Mesenchymal stem cell (in vitro differentiated cells and primary cell): ENCODE results near the gene OPN5.

ENCODE experiments used
- DNase-seq: peaks from one replicate; pipeline ENCODE4 v3.0.0-alpha.2; 2013
- H2AFZ ChIP-seq: one replicate; pipeline ENCODE4 v1.6.1; 2013; ENCODE audit warnings: low read depth, mild to moderate bottlenecking, control low read depth, inconsistent platforms, low read length, moderate library complexity
- H2AK5ac ChIP-seq: 2 replicates; pipeline ENCODE4 v1.6.1; 2013; ENCODE audit warnings: low read length, moderate library complexity, mild to moderate bottlenecking, inconsistent platforms; ENCODE audit not compliant: severe bottlenecking
- H2BK120ac ChIP-seq: one replicate; pipeline ENCODE4 v1.6.1; 2013; ENCODE audit warnings: low read depth, mild to moderate bottlenecking, inconsistent platforms, low read length, moderate library complexity
- H2BK12ac ChIP-seq, 2 experiments: one replicate each; pipeline ENCODE4 v1.6.1; 2013; ENCODE audit warnings: inconsistent platforms in 2 of 2, low read length in 2 of 2, mild to moderate bottlenecking in 2 of 2, moderate library complexity in 2 of 2, control low read depth in 1 of 2
- H2BK15ac ChIP-seq: one replicate; pipeline ENCODE4 v1.6.1; 2013; ENCODE audit warnings: mild to moderate bottlenecking, low read depth, inconsistent platforms; ENCODE audit not compliant: poor library complexity, severe bottlenecking
- H2BK5ac ChIP-seq: 2 replicates; pipeline ENCODE4 v1.6.1; 2013; ENCODE audit warnings: low read depth, mild to moderate bottlenecking, low read length, control low read depth, inconsistent platforms; ENCODE audit not compliant: poor library complexity, severe bottlenecking
- H3K14ac ChIP-seq, 2 experiments: one replicate each; pipeline ENCODE4 v1.6.1; 2013; ENCODE audit warnings: inconsistent platforms in 2 of 2, low read length in 2 of 2, control low read depth in 1 of 2, mild to moderate bottlenecking in 1 of 2, moderate library complexity in 1 of 2
- H3K18ac ChIP-seq, 2 experiments: one replicate each; pipeline ENCODE4 v1.6.1; 2013; ENCODE audit warnings: inconsistent platforms in 2 of 2, low read length in 2 of 2, control low read depth in 1 of 2, low read depth in 1 of 2, mild to moderate bottlenecking in 1 of 2
- H3K23ac ChIP-seq, 2 experiments: one replicate each; pipeline ENCODE4 v1.6.1; 2013; ENCODE audit warnings: inconsistent platforms in 2 of 2, low read length in 2 of 2, mild to moderate bottlenecking in 2 of 2, moderate library complexity in 2 of 2, control low read depth in 1 of 2
- H3K27ac ChIP-seq: 2 replicates; pipeline ENCODE4 v1.5.1; 2013; ENCODE audit warnings: mild to moderate bottlenecking, moderate library complexity, low read length, control low read depth, inconsistent platforms; ENCODE audit not compliant: poor library complexity, severe bottlenecking
- H3K27me3 ChIP-seq, 2 experiments: 2 replicates each; pipeline versions ENCODE4 v1.6.1 to v1.7.0; 2013; ENCODE audit warnings: low read length in 2 of 2, mild to moderate bottlenecking in 2 of 2, moderate library complexity in 2 of 2, control low read depth in 1 of 2, inconsistent platforms in 1 of 2; ENCODE audit not compliant: control insufficient read depth in 1 of 2, insufficient read depth in 1 of 2
- H3K36me3 ChIP-seq, 2 experiments: 2 replicates each; pipeline versions ENCODE4 v1.6.1 to v1.7.0; 2013; ENCODE audit warnings: low read length in 2 of 2, control low read depth in 1 of 2, inconsistent platforms in 1 of 2, low read depth in 1 of 2, mild to moderate bottlenecking in 1 of 2; ENCODE audit not compliant: insufficient read depth in 2 of 2, control insufficient read depth in 1 of 2
- H3K4ac ChIP-seq, 2 experiments: one replicate each; pipeline ENCODE4 v1.6.1; 2013; ENCODE audit warnings: inconsistent platforms in 2 of 2, low read length in 2 of 2, mild to moderate bottlenecking in 2 of 2, moderate library complexity in 2 of 2, control low read depth in 1 of 2, low read depth in 1 of 2
- H3K4me1 ChIP-seq: 2 replicates; pipeline ENCODE4 v1.6.1; 2013; ENCODE audit warnings: low read depth, low read length, control low read depth; ENCODE audit not compliant: control insufficient read depth, insufficient read depth
- H3K4me2 ChIP-seq: 2 replicates; pipeline ENCODE4 v1.6.1; 2013; ENCODE audit warnings: low read length, mild to moderate bottlenecking, inconsistent platforms; ENCODE audit not compliant: poor library complexity, severe bottlenecking
- H3K4me3 ChIP-seq, 2 experiments: 2 replicates each; pipeline versions ENCODE4 v1.5.1 to v1.7.0; 2013; ENCODE audit warnings: low read length in 2 of 2, mild to moderate bottlenecking in 2 of 2, control low read depth in 1 of 2, low read depth in 1 of 2; ENCODE audit not compliant: insufficient read depth in 1 of 2
- H3K79me1 ChIP-seq: replicated peaks from 2 replicates; pipeline ENCODE4 v1.6.1; 2013; ENCODE audit warnings: mild to moderate bottlenecking, control low read depth, low read length, inconsistent platforms; ENCODE audit not compliant: poor library complexity, severe bottlenecking
- H3K9ac ChIP-seq: 2 replicates; pipeline ENCODE4 v1.7.0; 2013; ENCODE audit warnings: mild to moderate bottlenecking, low read length, moderate library complexity
- H3K9me3 ChIP-seq: 2 replicates; pipeline ENCODE4 v1.7.0; 2013; ENCODE audit warnings: mild to moderate bottlenecking, low read length; ENCODE audit not compliant: control insufficient read depth
- H4K8ac ChIP-seq: one replicate; pipeline ENCODE4 v1.6.1; 2013; ENCODE audit warnings: inconsistent platforms, mild to moderate bottlenecking, low read length, moderate library complexity
- H4K91ac ChIP-seq: one replicate; pipeline ENCODE4 v1.6.1; 2013; ENCODE audit warnings: mild to moderate bottlenecking, low read length, inconsistent platforms
- WGBS: methylation state at CpG from one replicate; pipeline ENCODE4 v1.1.7; 2013; ENCODE audit warnings: mixed read lengths; 5-methylcytosine and 5-hydroxymethylcytosine counted together

Gene OPN5

DNA sequence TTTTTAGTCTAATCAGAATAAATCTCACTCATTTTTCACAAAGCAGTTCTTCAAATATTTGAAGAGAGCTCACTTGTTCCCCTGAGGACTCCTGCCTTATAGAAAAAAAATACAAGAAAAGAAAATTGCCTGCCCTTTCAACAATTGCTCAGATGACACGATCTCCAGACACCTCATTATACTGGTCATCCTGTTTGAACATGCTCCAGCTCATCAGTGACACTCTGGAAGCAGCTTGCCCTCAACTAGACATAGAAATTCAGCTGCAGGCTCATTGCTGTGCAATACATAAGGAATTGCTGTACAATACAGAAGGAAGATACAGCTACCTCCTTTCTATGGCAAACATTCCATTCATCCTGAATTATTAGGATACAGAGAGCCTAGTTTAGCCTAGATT, 73.1 kb downstream of the OPN5 start:
- no peak overlapping the region for H3K4me3 ChIP-seq
- no peak overlapping the region for H2AK5ac ChIP-seq
- H2BK5ac ChIP-seq, result no peak overlapping the region
- H3K23ac ChIP-seq, result no peak overlapping the region
- H3K9ac ChIP-seq, result no peak overlapping the region
- no peak overlapping the region for H4K91ac ChIP-seq
- H3K4me1 ChIP-seq, result no peaks in the 10 kb centered on the region
- no peak overlapping the region for H3K4ac ChIP-seq
- no peak overlapping the region for H2BK15ac ChIP-seq
- H3K14ac ChIP-seq, result no peak overlapping the region
- H4K8ac ChIP-seq, result no peak overlapping the region
- peaks cover 0 to 4% of the 10 kb centered on the region in 2 experiments for H3K27me3 ChIP-seq
- H2AFZ ChIP-seq, result no peak overlapping the region
- H2BK120ac ChIP-seq, result no peak overlapping the region
- no peak overlapping the region for H3K4me2 ChIP-seq
- H3K18ac ChIP-seq, result no peak overlapping the region
- no peak overlapping the region for H2BK12ac ChIP-seq
- H3K9me3 ChIP-seq, result no peaks in the 10 kb centered on the region
- no peak overlapping the region for H3K27ac ChIP-seq
- 79% methylated on average over 1 of the region's 1 CpG for WGBS
- H3K79me1 ChIP-seq, result no peaks in the 10 kb centered on the region
- no peak for DNase-seq
- no peaks in the 10 kb centered on the region for H3K36me3 ChIP-seq

DNA sequence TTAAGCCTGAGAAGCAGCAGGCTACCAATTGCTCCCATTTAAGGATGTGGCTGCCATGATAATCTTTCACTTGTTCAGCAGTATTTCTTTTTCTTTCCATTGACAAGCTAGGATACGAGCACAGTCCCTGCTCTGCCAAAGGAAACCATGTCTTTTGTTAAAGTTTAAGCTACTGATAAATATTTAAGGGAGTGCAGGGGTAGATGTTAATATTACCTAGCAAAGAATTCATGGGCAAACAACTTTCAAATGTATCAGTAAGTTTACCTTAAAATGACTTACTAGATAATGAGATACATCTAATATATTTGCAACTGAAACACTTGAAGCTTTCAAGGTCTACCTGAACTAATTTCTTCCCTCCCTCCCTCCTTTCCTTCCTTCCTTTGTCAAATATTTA, 77.3 kb downstream of the OPN5 start:
- H3K27ac ChIP-seq, result no peak overlapping the region
- no peak overlapping the region for H3K18ac ChIP-seq
- no peak overlapping the region for H3K4me3 ChIP-seq
- no CpG with 5 or more reads among the region's 1 CpG for WGBS
- H2BK15ac ChIP-seq, result no peak overlapping the region
- no peak overlapping the region for H3K14ac ChIP-seq
- no peaks in the 10 kb centered on the region for H3K79me1 ChIP-seq
- no peak overlapping the region for H3K9ac ChIP-seq
- no peak overlapping the region for H4K91ac ChIP-seq
- H2AK5ac ChIP-seq, result no peak overlapping the region
- H3K27me3 ChIP-seq, result no peaks in the 10 kb centered on the region
- H3K4me2 ChIP-seq, result no peak overlapping the region
- no peaks in the 10 kb centered on the region for H3K4me1 ChIP-seq
- no peaks in the 10 kb centered on the region for H3K9me3 ChIP-seq
- DNase-seq, result no peak
- no peak overlapping the region for H2BK120ac ChIP-seq
- no peak overlapping the region for H3K4ac ChIP-seq
- H3K23ac ChIP-seq, result no peak overlapping the region
- no peak overlapping the region for H4K8ac ChIP-seq
- H2AFZ ChIP-seq, result no peak overlapping the region
- H2BK5ac ChIP-seq, result no peak overlapping the region
- no peaks in the 10 kb centered on the region for H3K36me3 ChIP-seq
- no peak overlapping the region for H2BK12ac ChIP-seq

- no peak overlapping the region for H3K23ac ChIP-seq
- H3K79me1 ChIP-seq, result no peaks in the 10 kb centered on the region
- H3K4me3 ChIP-seq, result no peak overlapping the region
- H3K9me3 ChIP-seq, result no peaks in the 10 kb centered on the region
- H4K8ac ChIP-seq, result no peak overlapping the region
- H2AFZ ChIP-seq, result no peak overlapping the region
- H3K4me2 ChIP-seq, result no peak overlapping the region
- H3K4ac ChIP-seq, result no peak overlapping the region
- no peak overlapping the region for H3K9ac ChIP-seq
- no peak overlapping the region for H3K27ac ChIP-seq
- H3K4me1 ChIP-seq, result no peaks in the 10 kb centered on the region
- DNase-seq, result no peak
- H3K36me3 ChIP-seq, result no peaks in the 10 kb centered on the region
- no peak overlapping the region for H2AK5ac ChIP-seq
- H3K14ac ChIP-seq, result no peak overlapping the region
- H2BK12ac ChIP-seq, result no peak overlapping the region
- no peak overlapping the region for H2BK120ac ChIP-seq
- no peak overlapping the region for H2BK15ac ChIP-seq
- no CpG with 5 or more reads among the region's 1 CpG for WGBS
- H3K27me3 ChIP-seq, result no peaks in the 10 kb centered on the region
- no peak overlapping the region for H3K18ac ChIP-seq
- no peak overlapping the region for H2BK5ac ChIP-seq
- no peak overlapping the region for H4K91ac ChIP-seq
These were observed 80.9 kb downstream of the OPN5 start for GRCh38 chr6:47862731-47863130.

DNA sequence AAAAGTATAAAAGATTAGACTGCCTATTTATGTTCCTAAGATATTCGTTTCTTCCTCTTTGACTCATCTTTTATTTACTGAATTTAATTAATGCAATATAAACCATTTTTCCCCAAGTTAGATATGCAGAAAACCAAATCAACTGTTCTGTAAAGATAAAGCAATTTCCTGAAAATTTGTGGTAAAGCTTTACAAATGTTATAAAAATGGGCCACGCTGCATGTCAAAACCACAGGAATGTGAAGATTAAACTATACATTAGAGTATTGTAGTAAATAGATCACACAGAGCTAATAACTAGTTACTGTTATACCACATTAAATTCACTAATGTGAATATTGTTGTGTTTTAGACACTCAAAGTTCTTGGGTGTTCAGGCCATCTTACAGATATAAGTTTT, 83.4 kb downstream of the OPN5 start:
- H3K9ac ChIP-seq, result no peak overlapping the region
- H3K27ac ChIP-seq, result no peak overlapping the region
- no CpG with 5 or more reads among the region's 2 CpGs for WGBS

More for the DNA sequence above, 83.4 kb downstream of the OPN5 start:
- H2BK15ac ChIP-seq, result no peak overlapping the region
- H3K4me2 ChIP-seq, result no peak overlapping the region
- no peaks in the 10 kb centered on the region for H3K9me3 ChIP-seq
- no peak overlapping the region for H3K18ac ChIP-seq
- H3K4me3 ChIP-seq, result no peak overlapping the region
- no peak overlapping the region for H2AFZ ChIP-seq
- H2BK120ac ChIP-seq, result no peak overlapping the region
- H3K23ac ChIP-seq, result no peak overlapping the region
- no peaks in the 10 kb centered on the region for H3K27me3 ChIP-seq
- H4K91ac ChIP-seq, result no peak overlapping the region
- no peak overlapping the region for H2AK5ac ChIP-seq
- no peak for DNase-seq
- H2BK5ac ChIP-seq, result no peak overlapping the region
- H4K8ac ChIP-seq, result no peak overlapping the region
- H3K14ac ChIP-seq, result no peak overlapping the region
- no peak overlapping the region for H2BK12ac ChIP-seq
- H3K4me1 ChIP-seq, result no peaks in the 10 kb centered on the region
- H3K36me3 ChIP-seq, result no peaks in the 10 kb centered on the region
- no peaks in the 10 kb centered on the region for H3K79me1 ChIP-seq
- no peak overlapping the region for H3K4ac ChIP-seq
